Mesendoderm (in vitro differentiated cells): Measurements from ENCODE around the gene VSX1.

Experiments
- DNase-seq: peaks from one replicate; pipeline ENCODE4 v3.0.0; 2013
- H2AK5ac ChIP-seq: 2 replicates; pipeline ENCODE4 v1.6.1; 2013; ENCODE audit warnings: low read length, inconsistent platforms
- H2BK120ac ChIP-seq: 2 replicates; pipeline ENCODE4 v1.6.1; 2013; ENCODE audit warnings: low read depth, mild to moderate bottlenecking, low read length, moderate library complexity, mixed read lengths
- H2BK15ac ChIP-seq: replicated peaks from 2 replicates; pipeline ENCODE4 v1.6.1; 2013; ENCODE audit warnings: low read depth, mild to moderate bottlenecking, moderate library complexity
- H2BK5ac ChIP-seq: 2 replicates; pipeline ENCODE4 v1.6.1; 2013; ENCODE audit warnings: low read length, inconsistent platforms
- H3K18ac ChIP-seq: 2 replicates; pipeline ENCODE4 v1.6.1; 2013; ENCODE audit warnings: mild to moderate bottlenecking, low read length, mixed read lengths
- H3K23ac ChIP-seq: one replicate; pipeline ENCODE4 v1.6.1; 2013; ENCODE audit warnings: low read length
- H3K27ac ChIP-seq: 2 replicates; pipeline ENCODE4 v1.5.1; 2013; ENCODE audit warnings: low read depth, mild to moderate bottlenecking, inconsistent platforms, low read length, moderate library complexity
- H3K27me3 ChIP-seq: 2 replicates; pipeline ENCODE4 v1.6.1; 2013; ENCODE audit warnings: low read length, control low read depth, mild to moderate bottlenecking, inconsistent platforms; ENCODE audit not compliant: insufficient read depth, poor library complexity
- H3K36me3 ChIP-seq: 2 replicates; pipeline ENCODE4 v1.6.1; 2013; ENCODE audit warnings: low read length, inconsistent platforms; ENCODE audit not compliant: control insufficient read depth, insufficient read depth
- H3K4ac ChIP-seq: one replicate; pipeline ENCODE4 v1.6.1; 2013; ENCODE audit warnings: low read depth, mild to moderate bottlenecking, low read length, moderate library complexity
- H3K4me1 ChIP-seq: 2 replicates; pipeline ENCODE4 v1.6.1; 2013; ENCODE audit warnings: low read depth, low read length, inconsistent platforms; ENCODE audit not compliant: control insufficient read depth
- H3K4me2 ChIP-seq: 2 replicates; pipeline ENCODE4 v1.6.1; 2013; ENCODE audit warnings: low read length
- H3K4me3 ChIP-seq: 2 replicates; pipeline ENCODE4 v1.5.1; 2013; ENCODE audit warnings: mild to moderate bottlenecking, low read length
- H3K56ac ChIP-seq: one replicate; pipeline ENCODE4 v1.6.1; 2013; ENCODE audit warnings: low read length
- H3K79me1 ChIP-seq: 2 replicates; pipeline ENCODE4 v1.6.1; 2013; ENCODE audit warnings: low read length, inconsistent platforms
- H3K79me2 ChIP-seq: 2 replicates; pipeline ENCODE4 v1.6.1; 2013; ENCODE audit warnings: mild to moderate bottlenecking, low read length; ENCODE audit not compliant: control insufficient read depth, insufficient read depth
- H3K9ac ChIP-seq: 2 replicates; pipeline ENCODE4 v1.6.1; 2013; ENCODE audit warnings: low read length, inconsistent platforms
- H4K5ac ChIP-seq: one replicate; pipeline ENCODE4 v1.6.1; 2013; ENCODE audit warnings: low read length
- H4K8ac ChIP-seq: one replicate; pipeline ENCODE4 v1.6.1; 2013; ENCODE audit warnings: low read depth, mild to moderate bottlenecking, control low read depth, low read length, moderate library complexity
- WGBS: extraction: QIAGEN DNeasy Blood & Tissue Kit; methylation state at CpG from one replicate; pipeline ENCODE4 v1.1.7; 2013; ENCODE audit warnings: low lambda C conversion rate, missing lambda C conversion rate; ENCODE audit not compliant: insufficient coverage; ENCODE audit errors: extremely low coverage; 5-methylcytosine and 5-hydroxymethylcytosine counted together

Gene VSX1

GRCh38 chr20:25051386-25052155 lies 30.4 kb downstream of the VSX1 start:
- no peak overlapping the region for H3K4me3 ChIP-seq
- H2AK5ac ChIP-seq, result no peak overlapping the region
- no peak overlapping the region for H2BK15ac ChIP-seq
- no peak overlapping the region for H2BK5ac ChIP-seq
- H3K27me3 ChIP-seq, result peaks cover 10% of the 10 kb centered on the region
- no peak overlapping the region for H3K23ac ChIP-seq
- DNase-seq, result no peak
- no CpG with 5 or more reads among the region's 7 CpGs for WGBS
- H3K27ac ChIP-seq, result no peak overlapping the region
- H3K79me1 ChIP-seq, result no peaks in the 10 kb centered on the region
- H3K18ac ChIP-seq, result no peak overlapping the region
- no peaks in the 10 kb centered on the region for H3K36me3 ChIP-seq
- H3K4ac ChIP-seq, result no peak overlapping the region
- no peak overlapping the region for H4K5ac ChIP-seq
- no peaks in the 10 kb centered on the region for H3K4me1 ChIP-seq
- no peak overlapping the region for H3K9ac ChIP-seq
- no peak overlapping the region for H3K4me2 ChIP-seq
- H4K8ac ChIP-seq, result no peak overlapping the region
- H2BK120ac ChIP-seq, result no peak overlapping the region
- H3K79me2 ChIP-seq, result no peaks in the 10 kb centered on the region
- H3K56ac ChIP-seq, result no peak overlapping the region

- H3K23ac ChIP-seq, result no peak overlapping the region
- H3K79me1 ChIP-seq, result no peaks in the 10 kb centered on the region
- no peaks in the 10 kb centered on the region for H3K79me2 ChIP-seq
- H2BK5ac ChIP-seq, result no peak overlapping the region
- no peak overlapping the region for H4K5ac ChIP-seq
- no peak overlapping the region for H3K4me3 ChIP-seq
- DNase-seq, result no peak
- no peak overlapping the region for H3K56ac ChIP-seq
- H3K4ac ChIP-seq, result no peak overlapping the region
- H3K18ac ChIP-seq, result no peak overlapping the region
- H3K4me2 ChIP-seq, result no peak overlapping the region
- no peak overlapping the region for H2BK120ac ChIP-seq
- peaks cover 4% of the 10 kb centered on the region for H3K27me3 ChIP-seq
- no peak overlapping the region for H3K9ac ChIP-seq
- H3K27ac ChIP-seq, result no peak overlapping the region
- no CpG with 5 or more reads among the region's 17 CpGs for WGBS
- no peak overlapping the region for H2AK5ac ChIP-seq
- no peaks in the 10 kb centered on the region for H3K36me3 ChIP-seq
- H2BK15ac ChIP-seq, result no peak overlapping the region
- no peaks in the 10 kb centered on the region for H3K4me1 ChIP-seq
- no peak overlapping the region for H4K8ac ChIP-seq
Observed at GRCh38 chr20:25050501-25051350, 31.2 kb downstream of the VSX1 start.

GRCh38 chr20:25050082-25050481 lies 31.9 kb downstream of the VSX1 start:
- WGBS, result no CpG with 5 or more reads among the region's 7 CpGs
- Histone ChIP-seq H2BK5ac (no peak overlapping the region), H3K4me2 (no peak overlapping the region), H2AK5ac (no peak overlapping the region), H4K8ac (no peak overlapping the region), H3K23ac (no peak overlapping the region), H3K9ac (no peak overlapping the region), H3K4me1 (no peaks in the 10 kb centered on the region), H3K56ac (no peak overlapping the region), H3K27ac (no peak overlapping the region), H3K79me2 (no peaks in the 10 kb centered on the region), H2BK15ac (no peak overlapping the region), H3K4ac (no peak overlapping the region), H3K27me3 (no peaks in the 10 kb centered on the region), H3K18ac (no peak overlapping the region), H3K4me3 (no peak overlapping the region), H4K5ac (no peak overlapping the region), H3K79me1 (no peaks in the 10 kb centered on the region), H2BK120ac (no peak overlapping the region), H3K36me3 (no peaks in the 10 kb centered on the region)
- DNase-seq, result no peak

- Histone ChIP-seq H3K4me1 (no peaks in the 10 kb centered on the region), H3K27me3 (no peaks in the 10 kb centered on the region), H2BK15ac (no peak overlapping the region), H3K79me1 (no peaks in the 10 kb centered on the region), H3K27ac (no peak overlapping the region), H3K79me2 (no peaks in the 10 kb centered on the region), H3K23ac (no peak overlapping the region), H2BK120ac (no peak overlapping the region), H3K4ac (no peak overlapping the region), H2BK5ac (no peak overlapping the region), H3K56ac (no peak overlapping the region), H3K18ac (no peak overlapping the region), H4K8ac (no peak overlapping the region), H2AK5ac (no peak overlapping the region), H3K4me2 (no peak overlapping the region), H3K36me3 (no peaks in the 10 kb centered on the region), H3K4me3 (no peak overlapping the region), H4K5ac (no peak overlapping the region), H3K9ac (no peak overlapping the region)
- WGBS, result no CpG with 5 or more reads among the region's 16 CpGs
- no peak for DNase-seq
Observed at GRCh38 chr20:25049261-25050060, 32.5 kb downstream of the VSX1 start.

GRCh38 chr20:25048519-25048952 lies 33.4 kb downstream of the VSX1 start:
- no peaks in the 10 kb centered on the region for H3K79me2 ChIP-seq
- H3K27me3 ChIP-seq, result no peaks in the 10 kb centered on the region
- H3K23ac ChIP-seq, result no peak overlapping the region
- no peak overlapping the region for H4K8ac ChIP-seq
- DNase-seq, result no peak
- H2BK5ac ChIP-seq, result no peak overlapping the region
- H3K4me1 ChIP-seq, result no peaks in the 10 kb centered on the region
- no peak overlapping the region for H2BK120ac ChIP-seq
- no peaks in the 10 kb centered on the region for H3K36me3 ChIP-seq
- no peak overlapping the region for H3K18ac ChIP-seq
- no peak overlapping the region for H2AK5ac ChIP-seq
- no peak overlapping the region for H4K5ac ChIP-seq
- H3K79me1 ChIP-seq, result no peaks in the 10 kb centered on the region
- no peak overlapping the region for H3K4me2 ChIP-seq
- WGBS, result no CpG with 5 or more reads among the region's 8 CpGs
- H3K9ac ChIP-seq, result no peak overlapping the region
- H2BK15ac ChIP-seq, result no peak overlapping the region
- no peak overlapping the region for H3K27ac ChIP-seq
- H3K56ac ChIP-seq, result no peak overlapping the region
- no peak overlapping the region for H3K4ac ChIP-seq
- no peak overlapping the region for H3K4me3 ChIP-seq
